Brain microvascular endothelial cell (primary cell): ENCODE data around the gene PPP1R13B.

Experiments
- DNase-seq: peaks from one replicate; pipeline ENCODE4 v3.0.0-alpha.2; 2020
- H3K27ac ChIP-seq: fragments of 250-450 bp; sonication (Bioruptor Pico); 2 replicates; pipeline ENCODE4 v1.5.1; 2020; ENCODE audit warnings: mild to moderate bottlenecking, moderate library complexity
- H3K27me3 ChIP-seq: fragments of 250-450 bp; sonication (Bioruptor Pico); replicated peaks from 2 replicates; pipeline ENCODE4 v1.5.1; 2020; ENCODE audit warnings: mild to moderate bottlenecking
- H3K36me3 ChIP-seq: fragments of 250-450 bp; sonication (Bioruptor Pico); replicated peaks from 2 replicates; pipeline ENCODE4 v1.5.1; 2020; ENCODE audit warnings: mild to moderate bottlenecking
- H3K4me3 ChIP-seq: 2 replicates; pipeline ENCODE4 v1.5.1; 2011; ENCODE audit warnings: low read depth, mild to moderate bottlenecking, control low read depth, low read length, moderate library complexity
- CTCF ChIP-seq: IDR thresholded peaks from 2 replicates; pipeline ENCODE4 v1.5.1; 2011; ENCODE audit warnings: low read depth, mild to moderate bottlenecking, moderate library complexity, low read length, control low read depth, inconsistent platforms; ENCODE audit errors: missing control alignments
- in situ Hi-C: cut with HindIII; loops from 2 replicates; pipeline ENCODE4 v1.10.0; 2017; ENCODE audit warnings: low sequenced_read_pairs, low pct_ligation_motif_present

Gene PPP1R13B

GRCh38 chr14:103724116-103724515 is 123.3 kb downstream of the PPP1R13B start:
- peak; percentile 60 for DNase-seq
- Histone ChIP-seq H3K36me3 (peaks cover 4% of the 10 kb centered on the region), H3K27me3 (no peaks in the 10 kb centered on the region), H3K4me3 (no peak overlapping the region), H3K27ac (no peak overlapping the region)
- TF ChIP-seq CTCF: peak; percentile 26
- in situ Hi-C loops: no loop called here

GRCh38 chr14:103723748-103724081 is 123.7 kb downstream of the PPP1R13B start:
- Histone ChIP-seq H3K4me3 (no peak overlapping the region), H3K27me3 (no peaks in the 10 kb centered on the region), H3K27ac (no peak overlapping the region), H3K36me3 (no peaks in the 10 kb centered on the region)
- in situ Hi-C loops: no loop called here
- DNase-seq: no peak
- TF ChIP-seq CTCF: no peak

- in situ Hi-C loops: no loop called here
- Histone ChIP-seq H3K27ac (peak overlapping the region; percentile 35), H3K4me3 (no peak overlapping the region), H3K36me3 (no peaks in the 10 kb centered on the region), H3K27me3 (no peaks in the 10 kb centered on the region)
- TF ChIP-seq CTCF: peak; percentile 28
- DNase-seq: peak; percentile 84
Measured at GRCh38 chr14:103721334-103722120, 125.8 kb downstream of the PPP1R13B start.

- H3K27me3 ChIP-seq: no peaks in the 10 kb centered on the region
- no peak overlapping the region for H3K4me3 ChIP-seq
- H3K36me3 ChIP-seq: no peaks in the 10 kb centered on the region
- in situ Hi-C loops: no loop called here
- no peak overlapping the region for H3K27ac ChIP-seq
- TF ChIP-seq CTCF: no peak
- DNase-seq: no peak
Measured at GRCh38 chr14:103719751-103720150, 127.6 kb downstream of the PPP1R13B start.

GRCh38 chr14:103718572-103718971 is 128.8 kb downstream of the PPP1R13B start:
- Histone ChIP-seq H3K36me3 (no peaks in the 10 kb centered on the region), H3K27me3 (no peaks in the 10 kb centered on the region), H3K27ac (no peak overlapping the region), H3K4me3 (no peak overlapping the region)
- in situ Hi-C loops: no loop called here
- no peak for TF ChIP-seq CTCF
- DNase-seq: no peak

GRCh38 chr14:103716899-103717411 is 130.4 kb downstream of the PPP1R13B start:
- H3K36me3 ChIP-seq: no peaks in the 10 kb centered on the region
- in situ Hi-C loops: no loop called here
- TF ChIP-seq CTCF: no peak
- no peaks in the 10 kb centered on the region for H3K27me3 ChIP-seq
- H3K27ac ChIP-seq: no peak overlapping the region
- DNase-seq: no peak
- H3K4me3 ChIP-seq: peak overlapping the region; percentile 76
